ENCODE data around the gene TMEM240.

DNA sequence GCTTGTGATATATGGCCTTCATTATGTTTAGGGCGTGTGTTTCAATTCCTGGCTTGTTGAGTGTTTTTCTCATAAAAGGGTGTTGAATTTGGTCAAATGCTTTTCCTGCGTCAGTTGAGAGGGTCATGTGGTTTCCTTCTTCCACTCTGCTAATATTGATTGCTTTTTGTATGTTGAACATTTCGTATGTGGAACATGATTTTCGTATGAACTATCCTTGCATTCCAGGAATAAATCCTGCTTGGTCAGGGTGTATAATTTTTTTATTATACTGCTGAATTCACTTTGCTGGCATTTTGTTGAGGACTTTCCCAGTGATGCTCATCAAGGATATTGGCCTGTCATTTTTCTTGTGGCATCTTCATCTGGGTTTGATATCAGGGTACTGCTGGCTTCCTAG lies 33.1 kb downstream of the TMEM240 start:
- TF ChIP-seq, protein P1, sequence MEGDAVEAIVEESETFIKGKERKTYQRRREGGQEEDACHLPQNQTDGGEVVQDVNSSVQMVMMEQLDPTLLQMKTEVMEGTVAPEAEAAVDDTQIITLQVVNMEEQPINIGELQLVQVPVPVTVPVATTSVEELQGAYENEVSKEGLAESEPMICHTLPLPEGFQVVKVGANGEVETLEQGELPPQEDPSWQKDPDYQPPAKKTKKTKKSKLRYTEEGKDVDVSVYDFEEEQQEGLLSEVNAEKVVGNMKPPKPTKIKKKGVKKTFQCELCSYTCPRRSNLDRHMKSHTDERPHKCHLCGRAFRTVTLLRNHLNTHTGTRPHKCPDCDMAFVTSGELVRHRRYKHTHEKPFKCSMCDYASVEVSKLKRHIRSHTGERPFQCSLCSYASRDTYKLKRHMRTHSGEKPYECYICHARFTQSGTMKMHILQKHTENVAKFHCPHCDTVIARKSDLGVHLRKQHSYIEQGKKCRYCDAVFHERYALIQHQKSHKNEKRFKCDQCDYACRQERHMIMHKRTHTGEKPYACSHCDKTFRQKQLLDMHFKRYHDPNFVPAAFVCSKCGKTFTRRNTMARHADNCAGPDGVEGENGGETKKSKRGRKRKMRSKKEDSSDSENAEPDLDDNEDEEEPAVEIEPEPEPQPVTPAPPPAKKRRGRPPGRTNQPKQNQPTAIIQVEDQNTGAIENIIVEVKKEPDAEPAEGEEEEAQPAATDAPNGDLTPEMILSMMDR (IDR thresholded peaks at IDR 0.05), result no peak
- no peak for TF ChIP-seq POLR2A (IDR thresholded peaks at IDR 0.05)
